WTC11 (cell line): ENCODE results near the gene MAP3K7. TPM values are rescaled to one million over a fixed set of nuclear protein-coding genes. Genes with fewer than 3 reads are reported as not detected.
A peak's percentile ranks its signal among the peaks of the same experiment; 100 is the strongest.

Experiments used
- CDX4 ChIP-seq: fragments of 250-450 bp; sonication (Bioruptor Pico); IDR thresholded peaks from 2 replicates; pipeline ENCODE4 v1.9.0; 2021; ENCODE audit warnings: moderate library complexity, mild to moderate bottlenecking, inconsistent platforms, borderline replicate concordance
- CREB1 ChIP-seq: sonication (generic); formaldehyde crosslinking; IDR thresholded peaks from 2 replicates; pipeline ENCODE4 v1.8.0; 2023; ENCODE audit warnings: mild to moderate bottlenecking, missing genetic modification reagents
- CREM ChIP-seq: sonication (generic); formaldehyde crosslinking; IDR thresholded peaks from 2 replicates; pipeline ENCODE4 v1.8.1; 2022; ENCODE audit warnings: mild to moderate bottlenecking, missing genetic modification reagents, moderate library complexity
- ETV6 ChIP-seq: sonication (generic); formaldehyde crosslinking; IDR thresholded peaks from 2 replicates; pipeline ENCODE4 v1.8.1; 2022; ENCODE audit warnings: mild to moderate bottlenecking, missing genetic modification reagents
- FOXK1 ChIP-seq: sonication (generic); formaldehyde crosslinking; IDR thresholded peaks from 2 replicates; pipeline ENCODE4 v1.8.0; 2022; ENCODE audit warnings: mild to moderate bottlenecking, moderate library complexity, missing genetic modification reagents
- GABPB1 ChIP-seq: sonication (generic); formaldehyde crosslinking; IDR thresholded peaks from 2 replicates; pipeline ENCODE4 v1.8.1; 2023; ENCODE audit warnings: mild to moderate bottlenecking, missing genetic modification reagents
- GRHL2 ChIP-seq: fragments of 250-450 bp; sonication (Bioruptor Pico); IDR thresholded peaks from 2 replicates; pipeline ENCODE4 v1.8.0; 2022; ENCODE audit warnings: mild to moderate bottlenecking, moderate library complexity; ENCODE audit not compliant: insufficient replicate concordance, severe bottlenecking
- KAT7 ChIP-seq: sonication (generic); formaldehyde crosslinking; IDR thresholded peaks from 2 replicates; pipeline ENCODE4 v1.8.1; 2023; ENCODE audit warnings: missing genetic modification reagents, mild to moderate bottlenecking, borderline replicate concordance
- NR1H2 ChIP-seq: sonication (generic); formaldehyde crosslinking; IDR thresholded peaks from 2 replicates; pipeline ENCODE4 v1.9.0; 2021; ENCODE audit warnings: mild to moderate bottlenecking, moderate library complexity, missing genetic modification reagents
- PREB ChIP-seq: sonication (generic); formaldehyde crosslinking; IDR thresholded peaks from 2 replicates; pipeline ENCODE4 v1.8.1; 2022; ENCODE audit warnings: mild to moderate bottlenecking, missing genetic modification reagents, moderate library complexity, borderline replicate concordance
- SMAD4 ChIP-seq: sonication (generic); formaldehyde crosslinking; IDR thresholded peaks from 2 replicates; pipeline ENCODE4 v1.8.0; 2022; ENCODE audit warnings: mild to moderate bottlenecking, missing genetic modification reagents
- ZMAT4 ChIP-seq: fragments of 250-450 bp; sonication (Bioruptor Pico); IDR thresholded peaks from 2 replicates; pipeline ENCODE4 v1.9.0; 2021; ENCODE audit warnings: mild to moderate bottlenecking
- ZNF232 ChIP-seq: sonication (generic); formaldehyde crosslinking; IDR thresholded peaks from 2 replicates; pipeline ENCODE4 v1.8.0; 2022; ENCODE audit warnings: mild to moderate bottlenecking, missing genetic modification reagents
- ZNF423 ChIP-seq: fragments of 250-450 bp; sonication (Bioruptor Pico); IDR thresholded peaks from 2 replicates; pipeline ENCODE4 v2.1.2; 2022; ENCODE audit warnings: mild to moderate bottlenecking, moderate library complexity
- total RNA-seq: library from RNA; stranded (reverse); gene quantifications from 3 replicates; pipeline ENCODE4 v1.2.3, GENCODE V29; 2021
- TF ChIP-seq, protein P1 (sequence below): fragments of 250-450 bp; sonication (Bioruptor Pico); IDR thresholded peaks from 2 replicates; pipeline ENCODE4 v1.9.0; 2021; ENCODE audit warnings: mild to moderate bottlenecking, borderline replicate concordance
- TF ChIP-seq, protein P2 (sequence below): fragments of 250-450 bp; sonication (Bioruptor Pico); IDR thresholded peaks from 2 replicates; pipeline ENCODE4 v1.9.0; 2021; ENCODE audit warnings: mild to moderate bottlenecking
- TF ChIP-seq, protein P3 (sequence below): sonication (generic); formaldehyde crosslinking; conservative IDR thresholded peaks from 2 replicates; pipeline ENCODE4 v1.8.1; 2023; ENCODE audit warnings: mild to moderate bottlenecking, low read depth, missing genetic modification reagents, moderate library complexity
- TF ChIP-seq, protein P4 (sequence below): sonication (generic); formaldehyde crosslinking; IDR thresholded peaks from 2 replicates; pipeline ENCODE4 v1.8.1; 2023; ENCODE audit warnings: mild to moderate bottlenecking, moderate library complexity, missing genetic modification reagents
- TF ChIP-seq, protein P5 (sequence below): sonication (generic); formaldehyde crosslinking; IDR thresholded peaks from 2 replicates; pipeline ENCODE4 v1.8.1; 2022; ENCODE audit warnings: missing genetic modification reagents, borderline replicate concordance

MAP3K7 gene
- total RNA-seq, 1 experiment from 2014 or later, result 36.7 TPM

GRCh38 chr6:90586836-90587638, at the start of gene MAP3K7 (continued):
- TF ChIP-seq, protein P1, sequence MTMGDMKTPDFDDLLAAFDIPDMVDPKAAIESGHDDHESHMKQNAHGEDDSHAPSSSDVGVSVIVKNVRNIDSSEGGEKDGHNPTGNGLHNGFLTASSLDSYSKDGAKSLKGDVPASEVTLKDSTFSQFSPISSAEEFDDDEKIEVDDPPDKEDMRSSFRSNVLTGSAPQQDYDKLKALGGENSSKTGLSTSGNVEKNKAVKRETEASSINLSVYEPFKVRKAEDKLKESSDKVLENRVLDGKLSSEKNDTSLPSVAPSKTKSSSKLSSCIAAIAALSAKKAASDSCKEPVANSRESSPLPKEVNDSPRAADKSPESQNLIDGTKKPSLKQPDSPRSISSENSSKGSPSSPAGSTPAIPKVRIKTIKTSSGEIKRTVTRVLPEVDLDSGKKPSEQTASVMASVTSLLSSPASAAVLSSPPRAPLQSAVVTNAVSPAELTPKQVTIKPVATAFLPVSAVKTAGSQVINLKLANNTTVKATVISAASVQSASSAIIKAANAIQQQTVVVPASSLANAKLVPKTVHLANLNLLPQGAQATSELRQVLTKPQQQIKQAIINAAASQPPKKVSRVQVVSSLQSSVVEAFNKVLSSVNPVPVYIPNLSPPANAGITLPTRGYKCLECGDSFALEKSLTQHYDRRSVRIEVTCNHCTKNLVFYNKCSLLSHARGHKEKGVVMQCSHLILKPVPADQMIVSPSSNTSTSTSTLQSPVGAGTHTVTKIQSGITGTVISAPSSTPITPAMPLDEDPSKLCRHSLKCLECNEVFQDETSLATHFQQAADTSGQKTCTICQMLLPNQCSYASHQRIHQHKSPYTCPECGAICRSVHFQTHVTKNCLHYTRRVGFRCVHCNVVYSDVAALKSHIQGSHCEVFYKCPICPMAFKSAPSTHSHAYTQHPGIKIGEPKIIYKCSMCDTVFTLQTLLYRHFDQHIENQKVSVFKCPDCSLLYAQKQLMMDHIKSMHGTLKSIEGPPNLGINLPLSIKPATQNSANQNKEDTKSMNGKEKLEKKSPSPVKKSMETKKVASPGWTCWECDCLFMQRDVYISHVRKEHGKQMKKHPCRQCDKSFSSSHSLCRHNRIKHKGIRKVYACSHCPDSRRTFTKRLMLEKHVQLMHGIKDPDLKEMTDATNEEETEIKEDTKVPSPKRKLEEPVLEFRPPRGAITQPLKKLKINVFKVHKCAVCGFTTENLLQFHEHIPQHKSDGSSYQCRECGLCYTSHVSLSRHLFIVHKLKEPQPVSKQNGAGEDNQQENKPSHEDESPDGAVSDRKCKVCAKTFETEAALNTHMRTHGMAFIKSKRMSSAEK, result peak; percentile 57; the same call in 1 of the 2 replicates
- TF ChIP-seq ETV6 (CRISPR knock-in tag) (peak; percentile 66; the same call in 1 of the 2 replicates), ZNF423 (CRISPR knock-in tag) (no peak), ZMAT4 (CRISPR knock-in tag) (no peak), GRHL2 (CRISPR knock-in tag) (no peak), KAT7 (CRISPR knock-in tag) (no peak), ZNF232 (CRISPR knock-in tag) (no peak), NR1H2 (CRISPR knock-in tag) (no peak), FOXK1 (CRISPR knock-in tag) (peak; percentile 71; the same call in 1 of the 2 replicates), CREB1 (CRISPR knock-in tag) (peak; percentile 57; the same call in 1 of the 2 replicates), PREB (no peak), SMAD4 (CRISPR knock-in tag) (no peak), GABPB1 (CRISPR knock-in tag) (peak; percentile 82), CREM (CRISPR knock-in tag) (peak; percentile 97), CDX4 (CRISPR knock-in tag) (no peak)
- TF ChIP-seq, protein P2, sequence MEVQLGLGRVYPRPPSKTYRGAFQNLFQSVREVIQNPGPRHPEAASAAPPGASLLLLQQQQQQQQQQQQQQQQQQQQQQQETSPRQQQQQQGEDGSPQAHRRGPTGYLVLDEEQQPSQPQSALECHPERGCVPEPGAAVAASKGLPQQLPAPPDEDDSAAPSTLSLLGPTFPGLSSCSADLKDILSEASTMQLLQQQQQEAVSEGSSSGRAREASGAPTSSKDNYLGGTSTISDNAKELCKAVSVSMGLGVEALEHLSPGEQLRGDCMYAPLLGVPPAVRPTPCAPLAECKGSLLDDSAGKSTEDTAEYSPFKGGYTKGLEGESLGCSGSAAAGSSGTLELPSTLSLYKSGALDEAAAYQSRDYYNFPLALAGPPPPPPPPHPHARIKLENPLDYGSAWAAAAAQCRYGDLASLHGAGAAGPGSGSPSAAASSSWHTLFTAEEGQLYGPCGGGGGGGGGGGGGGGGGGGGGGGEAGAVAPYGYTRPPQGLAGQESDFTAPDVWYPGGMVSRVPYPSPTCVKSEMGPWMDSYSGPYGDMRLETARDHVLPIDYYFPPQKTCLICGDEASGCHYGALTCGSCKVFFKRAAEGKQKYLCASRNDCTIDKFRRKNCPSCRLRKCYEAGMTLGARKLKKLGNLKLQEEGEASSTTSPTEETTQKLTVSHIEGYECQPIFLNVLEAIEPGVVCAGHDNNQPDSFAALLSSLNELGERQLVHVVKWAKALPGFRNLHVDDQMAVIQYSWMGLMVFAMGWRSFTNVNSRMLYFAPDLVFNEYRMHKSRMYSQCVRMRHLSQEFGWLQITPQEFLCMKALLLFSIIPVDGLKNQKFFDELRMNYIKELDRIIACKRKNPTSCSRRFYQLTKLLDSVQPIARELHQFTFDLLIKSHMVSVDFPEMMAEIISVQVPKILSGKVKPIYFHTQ (CRISPR knock-in tag), result no peak
- TF ChIP-seq, protein P3, sequence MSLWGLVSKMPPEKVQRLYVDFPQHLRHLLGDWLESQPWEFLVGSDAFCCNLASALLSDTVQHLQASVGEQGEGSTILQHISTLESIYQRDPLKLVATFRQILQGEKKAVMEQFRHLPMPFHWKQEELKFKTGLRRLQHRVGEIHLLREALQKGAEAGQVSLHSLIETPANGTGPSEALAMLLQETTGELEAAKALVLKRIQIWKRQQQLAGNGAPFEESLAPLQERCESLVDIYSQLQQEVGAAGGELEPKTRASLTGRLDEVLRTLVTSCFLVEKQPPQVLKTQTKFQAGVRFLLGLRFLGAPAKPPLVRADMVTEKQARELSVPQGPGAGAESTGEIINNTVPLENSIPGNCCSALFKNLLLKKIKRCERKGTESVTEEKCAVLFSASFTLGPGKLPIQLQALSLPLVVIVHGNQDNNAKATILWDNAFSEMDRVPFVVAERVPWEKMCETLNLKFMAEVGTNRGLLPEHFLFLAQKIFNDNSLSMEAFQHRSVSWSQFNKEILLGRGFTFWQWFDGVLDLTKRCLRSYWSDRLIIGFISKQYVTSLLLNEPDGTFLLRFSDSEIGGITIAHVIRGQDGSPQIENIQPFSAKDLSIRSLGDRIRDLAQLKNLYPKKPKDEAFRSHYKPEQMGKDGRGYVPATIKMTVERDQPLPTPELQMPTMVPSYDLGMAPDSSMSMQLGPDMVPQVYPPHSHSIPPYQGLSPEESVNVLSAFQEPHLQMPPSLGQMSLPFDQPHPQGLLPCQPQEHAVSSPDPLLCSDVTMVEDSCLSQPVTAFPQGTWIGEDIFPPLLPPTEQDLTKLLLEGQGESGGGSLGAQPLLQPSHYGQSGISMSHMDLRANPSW (CRISPR knock-in tag), result no peak
- TF ChIP-seq, protein P4, sequence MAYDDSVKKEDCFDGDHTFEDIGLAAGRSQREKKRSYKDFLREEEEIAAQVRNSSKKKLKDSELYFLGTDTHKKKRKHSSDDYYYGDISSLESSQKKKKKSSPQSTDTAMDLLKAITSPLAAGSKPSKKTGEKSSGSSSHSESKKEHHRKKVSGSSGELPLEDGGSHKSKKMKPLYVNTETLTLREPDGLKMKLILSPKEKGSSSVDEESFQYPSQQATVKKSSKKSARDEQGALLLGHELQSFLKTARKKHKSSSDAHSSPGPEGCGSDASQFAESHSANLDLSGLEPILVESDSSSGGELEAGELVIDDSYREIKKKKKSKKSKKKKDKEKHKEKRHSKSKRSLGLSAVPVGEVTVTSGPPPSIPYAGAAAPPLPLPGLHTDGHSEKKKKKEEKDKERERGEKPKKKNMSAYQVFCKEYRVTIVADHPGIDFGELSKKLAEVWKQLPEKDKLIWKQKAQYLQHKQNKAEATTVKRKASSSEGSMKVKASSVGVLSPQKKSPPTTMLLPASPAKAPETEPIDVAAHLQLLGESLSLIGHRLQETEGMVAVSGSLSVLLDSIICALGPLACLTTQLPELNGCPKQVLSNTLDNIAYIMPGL (CRISPR knock-in tag), result peak; percentile 56; the same call in 1 of the 2 replicates
- TF ChIP-seq, protein P5, sequence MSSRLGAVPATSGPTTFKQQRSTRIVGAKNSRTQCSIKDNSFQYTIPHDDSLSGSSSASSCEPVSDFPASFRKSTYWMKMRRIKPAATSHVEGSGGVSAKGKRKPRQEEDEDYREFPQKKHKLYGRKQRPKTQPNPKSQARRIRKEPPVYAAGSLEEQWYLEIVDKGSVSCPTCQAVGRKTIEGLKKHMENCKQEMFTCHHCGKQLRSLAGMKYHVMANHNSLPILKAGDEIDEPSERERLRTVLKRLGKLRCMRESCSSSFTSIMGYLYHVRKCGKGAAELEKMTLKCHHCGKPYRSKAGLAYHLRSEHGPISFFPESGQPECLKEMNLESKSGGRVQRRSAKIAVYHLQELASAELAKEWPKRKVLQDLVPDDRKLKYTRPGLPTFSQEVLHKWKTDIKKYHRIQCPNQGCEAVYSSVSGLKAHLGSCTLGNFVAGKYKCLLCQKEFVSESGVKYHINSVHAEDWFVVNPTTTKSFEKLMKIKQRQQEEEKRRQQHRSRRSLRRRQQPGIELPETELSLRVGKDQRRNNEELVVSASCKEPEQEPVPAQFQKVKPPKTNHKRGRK, result no peak
